ENCODE results near the gene ODF2.

The ODF2 gene

GRCh38 chr9:128416014-128416413, 39.8 kb upstream of the ODF2 start:
- no CpG with 5 or more reads among the region's 6 CpGs for WGBS (ENCODE audit: extremely low coverage, insufficient coverage, low lambda C conversion rate)
- H3K27ac ChIP-seq (ENCODE audit: low read depth, low read length), result no peak overlapping the region
- no peak overlapping the region for H3K4ac ChIP-seq (ENCODE audit: low read depth, low read length)
- H3K4me3 ChIP-seq (ENCODE audit: low read length), result no peak overlapping the region
- no peak overlapping the region for H4K8ac ChIP-seq (ENCODE audit: low read depth, low read length)
- H3K9ac ChIP-seq (ENCODE audit: low read length), result peak overlapping the region; percentile 34
- H3K4me1 ChIP-seq (ENCODE audit: control insufficient read depth, low read depth, low read length), result peaks cover 3% of the 10 kb centered on the region
- H2BK15ac ChIP-seq (replicated peaks; ENCODE audit: low read depth), result no peak overlapping the region
- no peaks in the 10 kb centered on the region for H3K36me3 ChIP-seq (ENCODE audit: control insufficient read depth, insufficient read depth, low read length)
- peaks cover 6% of the 10 kb centered on the region for H3K27me3 ChIP-seq (ENCODE audit: insufficient read depth, low read length, poor library complexity)
- H2AK5ac ChIP-seq (ENCODE audit: low read length), result no peak overlapping the region
- H3K56ac ChIP-seq (ENCODE audit: low read length), result no peak overlapping the region
- H3K4me2 ChIP-seq (ENCODE audit: low read length), result no peak overlapping the region
- H2BK120ac ChIP-seq (ENCODE audit: low read depth, low read length), result no peak overlapping the region
- H3K18ac ChIP-seq (ENCODE audit: low read length), result no peak overlapping the region
- DNase-seq, result peak; percentile 51
- H4K5ac ChIP-seq (ENCODE audit: low read length), result no peak overlapping the region
- no peaks in the 10 kb centered on the region for H3K79me2 ChIP-seq (ENCODE audit: control insufficient read depth, insufficient read depth, low read length)
- no peak overlapping the region for H3K23ac ChIP-seq (ENCODE audit: low read length)
- H3K79me1 ChIP-seq (ENCODE audit: low read length), result no peaks in the 10 kb centered on the region
- H2BK5ac ChIP-seq (ENCODE audit: low read length), result no peak overlapping the region

GRCh38 chr9:128416432-128417019, 39.3 kb upstream of the ODF2 start:
- H3K4ac ChIP-seq (ENCODE audit: low read depth, low read length), result no peak overlapping the region
- DNase-seq, result no peak
- peaks cover 6% of the 10 kb centered on the region for H3K27me3 ChIP-seq (ENCODE audit: insufficient read depth, low read length, poor library complexity)
- H2BK120ac ChIP-seq (ENCODE audit: low read depth, low read length), result no peak overlapping the region
- H3K36me3 ChIP-seq (ENCODE audit: control insufficient read depth, insufficient read depth, low read length), result no peaks in the 10 kb centered on the region
- H3K4me2 ChIP-seq (ENCODE audit: low read length), result no peak overlapping the region
- no peak overlapping the region for H2BK5ac ChIP-seq (ENCODE audit: low read length)
- no peak overlapping the region for H2AK5ac ChIP-seq (ENCODE audit: low read length)
- no peak overlapping the region for H3K4me3 ChIP-seq (ENCODE audit: low read length)
- peak overlapping the region; percentile 34 for H3K9ac ChIP-seq (ENCODE audit: low read length)
- no peak overlapping the region for H3K23ac ChIP-seq (ENCODE audit: low read length)
- no peak overlapping the region for H4K8ac ChIP-seq (ENCODE audit: low read depth, low read length)
- H3K56ac ChIP-seq (ENCODE audit: low read length), result peak overlapping the region; percentile 7
- peaks cover 5% of the 10 kb centered on the region for H3K4me1 ChIP-seq (ENCODE audit: control insufficient read depth, low read depth, low read length)
- no peaks in the 10 kb centered on the region for H3K79me1 ChIP-seq (ENCODE audit: low read length)
- no CpG with 5 or more reads among the region's 6 CpGs for WGBS (ENCODE audit: extremely low coverage, insufficient coverage, low lambda C conversion rate)
- H2BK15ac ChIP-seq (replicated peaks; ENCODE audit: low read depth), result no peak overlapping the region
- no peak overlapping the region for H3K18ac ChIP-seq (ENCODE audit: low read length)
- no peaks in the 10 kb centered on the region for H3K79me2 ChIP-seq (ENCODE audit: control insufficient read depth, insufficient read depth, low read length)
- no peak overlapping the region for H4K5ac ChIP-seq (ENCODE audit: low read length)
- H3K27ac ChIP-seq (ENCODE audit: low read depth, low read length), result no peak overlapping the region

- no peak overlapping the region for H3K23ac ChIP-seq (ENCODE audit: low read length)
- H3K4me2 ChIP-seq (ENCODE audit: low read length), result no peak overlapping the region
- peak overlapping the region; percentile 62 for H3K56ac ChIP-seq (ENCODE audit: low read length)
- H3K4me3 ChIP-seq (ENCODE audit: low read length), result no peak overlapping the region
- H3K4ac ChIP-seq (ENCODE audit: low read depth, low read length), result no peak overlapping the region
- peaks cover 5% of the 10 kb centered on the region for H3K4me1 ChIP-seq (ENCODE audit: control insufficient read depth, low read depth, low read length)
- no peak overlapping the region for H3K27ac ChIP-seq (ENCODE audit: low read depth, low read length)
- H3K79me1 ChIP-seq (ENCODE audit: low read length), result no peaks in the 10 kb centered on the region
- DNase-seq, result no peak
- WGBS (ENCODE audit: extremely low coverage, insufficient coverage, low lambda C conversion rate), result no CpG with 5 or more reads among the region's 28 CpGs
- no peak overlapping the region for H4K8ac ChIP-seq (ENCODE audit: low read depth, low read length)
- peak overlapping the region; percentile 32 for H3K9ac ChIP-seq (ENCODE audit: low read length)
- no peak overlapping the region for H2BK5ac ChIP-seq (ENCODE audit: low read length)
- H3K79me2 ChIP-seq (ENCODE audit: control insufficient read depth, insufficient read depth, low read length), result no peaks in the 10 kb centered on the region
- no peak overlapping the region for H2AK5ac ChIP-seq (ENCODE audit: low read length)
- H3K27me3 ChIP-seq (ENCODE audit: insufficient read depth, low read length, poor library complexity), result peaks cover 6% of the 10 kb centered on the region
- H3K36me3 ChIP-seq (ENCODE audit: control insufficient read depth, insufficient read depth, low read length), result no peaks in the 10 kb centered on the region
- H3K18ac ChIP-seq (ENCODE audit: low read length), result no peak overlapping the region
- H2BK15ac ChIP-seq (replicated peaks; ENCODE audit: low read depth), result no peak overlapping the region
- H4K5ac ChIP-seq (ENCODE audit: low read length), result peak overlapping the region; percentile 23
- H2BK120ac ChIP-seq (ENCODE audit: low read depth, low read length), result no peak overlapping the region
These were observed 36.5 kb upstream of the ODF2 start for GRCh38 chr9:128419061-128419925.

DNA sequence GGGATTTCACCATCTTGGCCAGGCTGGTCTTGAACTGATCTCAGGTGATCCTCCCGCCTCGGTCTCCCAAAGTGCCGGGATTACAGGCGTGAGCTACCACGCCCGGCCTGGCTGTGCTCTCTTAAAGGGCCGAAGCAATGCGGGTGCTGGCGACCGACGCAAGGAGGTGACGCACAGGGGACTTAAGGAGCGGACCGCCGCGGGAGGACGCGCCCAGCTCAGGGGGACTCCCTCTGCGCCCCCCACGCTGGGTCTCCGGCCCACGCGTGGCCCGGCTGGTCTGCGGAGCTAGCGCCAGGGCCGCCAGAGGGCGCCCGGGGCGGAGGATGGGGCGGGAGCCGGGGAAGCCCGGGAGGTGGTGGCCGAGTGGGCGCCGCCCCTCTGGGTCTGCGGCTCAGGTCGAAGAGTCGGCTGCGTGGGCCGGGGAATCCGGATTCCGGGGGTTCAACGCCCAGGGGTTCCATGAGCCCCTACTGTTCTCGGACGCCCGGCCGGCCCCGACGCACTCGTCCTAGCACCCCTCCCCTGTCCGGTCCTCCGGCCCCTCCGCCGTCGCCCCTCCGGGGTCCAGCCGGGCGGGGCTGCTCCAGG, 35.7 kb upstream of the ODF2 start:
- Histone ChIP-seq H3K4me3 (ENCODE audit: low read length) (peak overlapping the region; percentile 61), H4K5ac (ENCODE audit: low read length) (no peak overlapping the region), H3K56ac (ENCODE audit: low read length) (peak overlapping the region; percentile 96), H2BK120ac (ENCODE audit: low read depth, low read length) (no peak overlapping the region), H3K4me2 (ENCODE audit: low read length) (peak overlapping the region; percentile 68), H3K4ac (ENCODE audit: low read depth, low read length) (peak overlapping the region; percentile 61), H2BK15ac (replicated peaks; ENCODE audit: low read depth) (no peak overlapping the region), H3K23ac (ENCODE audit: low read length) (no peak overlapping the region), H3K9ac (ENCODE audit: low read length) (peak overlapping the region; percentile 73), H3K27ac (ENCODE audit: low read depth, low read length) (no peak overlapping the region), H3K36me3 (ENCODE audit: control insufficient read depth, insufficient read depth, low read length) (no peaks in the 10 kb centered on the region), H3K79me2 (ENCODE audit: control insufficient read depth, insufficient read depth, low read length) (no peaks in the 10 kb centered on the region), H3K27me3 (ENCODE audit: insufficient read depth, low read length, poor library complexity) (peaks cover 6% of the 10 kb centered on the region), H4K8ac (ENCODE audit: low read depth, low read length) (no peak overlapping the region), H2AK5ac (ENCODE audit: low read length) (no peak overlapping the region), H3K79me1 (ENCODE audit: low read length) (no peaks in the 10 kb centered on the region), H3K18ac (ENCODE audit: low read length) (peak overlapping the region; percentile 96), H2BK5ac (ENCODE audit: low read length) (no peak overlapping the region), H3K4me1 (ENCODE audit: control insufficient read depth, low read depth, low read length) (peaks cover 5% of the 10 kb centered on the region)
- WGBS (ENCODE audit: extremely low coverage, insufficient coverage, low lambda C conversion rate), result no CpG with 5 or more reads among the region's 59 CpGs
- peak; percentile 56 for DNase-seq

- H3K4ac ChIP-seq (ENCODE audit: low read depth, low read length), result peak within 1 kb of the TSS; percentile 61
- no peak within 1 kb of the TSS for H4K5ac ChIP-seq (ENCODE audit: low read length)
- DNase-seq, result peak; percentile 47
- H3K79me1 ChIP-seq (ENCODE audit: low read length), result no peaks in the 10 kb centered on the region
- H4K8ac ChIP-seq (ENCODE audit: low read depth, low read length), result no peak within 1 kb of the TSS
- H2AK5ac ChIP-seq (ENCODE audit: low read length), result no peak within 1 kb of the TSS
- H3K4me2 ChIP-seq (ENCODE audit: low read length), result peak within 1 kb of the TSS; percentile 91
- H3K27me3 ChIP-seq (ENCODE audit: insufficient read depth, low read length, poor library complexity), result peaks cover 6% of the 10 kb centered on the region
- H3K56ac ChIP-seq (ENCODE audit: low read length), result peak within 1 kb of the TSS; percentile 96
- peak within 1 kb of the TSS; percentile 24 for H3K23ac ChIP-seq (ENCODE audit: low read length)
- no peak within 1 kb of the TSS for H2BK5ac ChIP-seq (ENCODE audit: low read length)
- no peak within 1 kb of the TSS for H2BK15ac ChIP-seq (replicated peaks; ENCODE audit: low read depth)
- H3K27ac ChIP-seq (ENCODE audit: low read depth, low read length), result no peak within 1 kb of the TSS
- H3K4me1 ChIP-seq (ENCODE audit: control insufficient read depth, low read depth, low read length), result peaks cover 2% of the 10 kb centered on the region
- no peaks in the 10 kb centered on the region for H3K79me2 ChIP-seq (ENCODE audit: control insufficient read depth, insufficient read depth, low read length)
- H2BK120ac ChIP-seq (ENCODE audit: low read depth, low read length), result no peak within 1 kb of the TSS
- H3K9ac ChIP-seq (ENCODE audit: low read length), result peak within 1 kb of the TSS; percentile 89
- no peaks in the 10 kb centered on the region for H3K36me3 ChIP-seq (ENCODE audit: control insufficient read depth, insufficient read depth, low read length)
- peak within 1 kb of the TSS; percentile 96 for H3K18ac ChIP-seq (ENCODE audit: low read length)
- WGBS (ENCODE audit: extremely low coverage, insufficient coverage, low lambda C conversion rate), result no CpG with 5 or more reads among the region's 59 CpGs
- peak within 1 kb of the TSS; percentile 79 for H3K4me3 ChIP-seq (ENCODE audit: low read length)
These were observed 34.9 kb upstream of the ODF2 start, which contains the start of gene CERCAM for GRCh38 chr9:128420651-128421481. TSS of gene CERCAM (plus strand) at chr9:128420857. CDS start at chr9:128420878, 21 bp downstream.
